ENCODE data around the gene SIRPG.

- no peak for TF ChIP-seq CTCF (IDR thresholded peaks at IDR 0.05)
- no peak for TF ChIP-seq EP300 (IDR thresholded peaks at IDR 0.05)
- no peak for TF ChIP-seq POLR2A (IDR thresholded peaks at IDR 0.05)
These were observed 37.1 kb upstream of the SIRPG start for GRCh38 chr20:1694672-1695071.

Measured in suprapubic skin (tissue), 3 donors.